ENCODE results near the gene MSRB2.

Gene MSRB2

GRCh38 chr10:23111517-23112286 lies 16.3 kb downstream of the MSRB2 start:
- no peak for DNase-seq (ENCODE audit: low read depth in 2 of 2)

GRCh38 chr10:23114228-23114850 lies 19.0 kb downstream of the MSRB2 start:
- DNase-seq (ENCODE audit: low read depth in 2 of 2): no peak

- no peak for DNase-seq (ENCODE audit: low read depth in 2 of 2)
Observed at GRCh38 chr10:23116486-23117205, 21.3 kb downstream of the MSRB2 start.

GRCh38 chr10:23120001-23120934 lies 24.9 kb downstream of the MSRB2 start:
- no peak for DNase-seq (ENCODE audit: low read depth in 2 of 2)

GRCh38 chr10:23121135-23121534 lies 25.8 kb downstream of the MSRB2 start:
- DNase-seq (ENCODE audit: low read depth in 2 of 2): no peak

- no peak for DNase-seq (ENCODE audit: low read depth in 2 of 2)
Observed at GRCh38 chr10:23136462-23136861, 41.1 kb downstream of the MSRB2 start.

GRCh38 chr10:23139677-23140076 lies 44.3 kb downstream of the MSRB2 start:
- DNase-seq (ENCODE audit: low read depth in 2 of 2): no peak

GRCh38 chr10:23141995-23142394 lies 46.6 kb downstream of the MSRB2 start:
- DNase-seq (ENCODE audit: low read depth in 2 of 2): no peak

- no peak for DNase-seq (ENCODE audit: low read depth in 2 of 2)
Observed at GRCh38 chr10:23146258-23146657, 50.9 kb downstream of the MSRB2 start.

- no peak for DNase-seq (ENCODE audit: low read depth in 2 of 2)
Observed at GRCh38 chr10:23147035-23147434, 51.7 kb downstream of the MSRB2 start.

GRCh38 chr10:23148214-23148613 lies 52.8 kb downstream of the MSRB2 start:
- DNase-seq (ENCODE audit: low read depth in 2 of 2): no peak

GRCh38 chr10:23150091-23150490 lies 54.7 kb downstream of the MSRB2 start:
- no peak for DNase-seq (ENCODE audit: low read depth in 2 of 2)

- no peak for DNase-seq (ENCODE audit: low read depth in 2 of 2)
Observed at GRCh38 chr10:23150610-23151009, 55.2 kb downstream of the MSRB2 start.

- no peak for DNase-seq (ENCODE audit: low read depth in 2 of 2)
Observed at GRCh38 chr10:23151071-23151470, 55.7 kb downstream of the MSRB2 start.

- no peak for DNase-seq (ENCODE audit: low read depth in 2 of 2)
Observed at GRCh38 chr10:23155169-23155568, 59.8 kb downstream of the MSRB2 start.

- no peak for DNase-seq (ENCODE audit: low read depth in 2 of 2)
Observed at GRCh38 chr10:23156447-23157150, 61.2 kb downstream of the MSRB2 start.

GRCh38 chr10:23157239-23157681 lies 61.9 kb downstream of the MSRB2 start:
- no peak for DNase-seq (ENCODE audit: low read depth in 2 of 2)

GRCh38 chr10:23157691-23158369 lies 62.5 kb downstream of the MSRB2 start:
- DNase-seq (ENCODE audit: low read depth in 2 of 2): no peak

- no peak for DNase-seq (ENCODE audit: low read depth in 2 of 2)
Observed at GRCh38 chr10:23158370-23158769, 63.0 kb downstream of the MSRB2 start.

GRCh38 chr10:23171232-23171876 lies 76.0 kb downstream of the MSRB2 start:
- no peak for DNase-seq (ENCODE audit: low read depth in 2 of 2)

Measured in stimulated activated CD8-positive, alpha-beta memory T cell treated with anti-CD3 and anti-CD28 coated beads, Interleukin-15, amount 100 ng/mL, for 4 hours (primary cell).